22Rv1 (cell line): Measurements from ENCODE around the gene IL31.

ENCODE experiments used
- H3K27ac ChIP-seq: fragments of 450-650 bp; 2 replicates; pipeline ENCODE4 v1.5.1; 2017
- CTCF ChIP-seq: fragments of 450-650 bp; IDR thresholded peaks from 2 replicates; pipeline ENCODE4 v1.5.1; 2017; ENCODE audit warnings: mild to moderate bottlenecking
- ZFX ChIP-seq: fragments of 450-650 bp; IDR thresholded peaks from 2 replicates; pipeline ENCODE4 v1.6.1; 2017; ENCODE audit warnings: antibody characterized with exemption, borderline replicate concordance

Gene IL31

DNA sequence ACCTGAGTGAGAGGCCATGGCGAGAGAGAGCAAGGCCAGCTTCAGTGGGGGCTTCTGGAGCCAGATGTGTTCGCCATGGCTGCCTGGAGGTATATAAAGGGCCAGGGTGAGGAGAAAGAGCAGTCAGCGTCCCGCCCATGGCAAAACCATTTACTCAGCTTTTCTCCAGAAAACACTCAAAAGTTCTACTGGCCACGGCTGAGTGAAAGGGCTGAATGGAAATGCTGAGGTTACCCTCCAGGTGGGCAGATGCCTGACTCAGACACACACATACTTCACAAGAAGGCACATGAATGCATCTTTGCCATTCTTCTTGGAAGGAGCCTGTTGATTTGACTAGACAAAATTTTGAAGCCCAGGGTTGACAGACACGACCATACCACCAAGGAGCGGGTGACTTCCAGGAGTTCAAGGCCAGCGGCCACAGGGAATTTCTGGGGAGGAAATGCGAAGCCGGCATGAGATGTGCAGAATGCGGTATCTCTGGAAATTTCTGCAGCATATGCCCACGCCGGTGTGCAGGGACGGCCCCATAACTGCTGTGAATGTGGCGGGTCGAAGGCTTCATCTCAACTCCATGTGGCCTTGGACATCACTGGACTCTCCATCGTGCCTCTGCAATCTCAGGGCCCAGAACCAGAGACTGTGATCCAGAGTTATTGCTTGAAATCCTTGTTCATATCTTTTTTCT is at the start of gene IL31:
IL31 (minus strand) TSS at position 67 of the 691 bp plus-strand sequence; CDS start at position 18, 49 bp downstream.
- no peak within 1 kb of the TSS for H3K27ac ChIP-seq
- TF ChIP-seq CTCF (no peak), ZFX (no peak)

GRCh38 chr12:122216445-122216844 is 42.4 kb upstream of the IL31 start:
- TF ChIP-seq ZFX (no peak), CTCF (no peak)

GRCh38 chr12:122215771-122216170 is 41.8 kb upstream of the IL31 start:
- no peak overlapping the region for H3K27ac ChIP-seq
- TF ChIP-seq ZFX (no peak), CTCF (peak; percentile 32)

More at GRCh38 chr12:122216445-122216844, 42.4 kb upstream of the IL31 start:
- H3K27ac ChIP-seq = no peak overlapping the region

- TF ChIP-seq ZFX (no peak), CTCF (no peak)
- H3K27ac ChIP-seq = peak overlapping the region; percentile 1; the same call in 1 of the 2 replicates
Observed at GRCh38 chr12:122208073-122208820, 34.2 kb upstream of the IL31 start.

- TF ChIP-seq ZFX = no peak
- TF ChIP-seq CTCF = no peak
- no peak overlapping the region; the same call in 1 of the 2 replicates for H3K27ac ChIP-seq
Observed at GRCh38 chr12:122207391-122207790, 33.4 kb upstream of the IL31 start.

DNA sequence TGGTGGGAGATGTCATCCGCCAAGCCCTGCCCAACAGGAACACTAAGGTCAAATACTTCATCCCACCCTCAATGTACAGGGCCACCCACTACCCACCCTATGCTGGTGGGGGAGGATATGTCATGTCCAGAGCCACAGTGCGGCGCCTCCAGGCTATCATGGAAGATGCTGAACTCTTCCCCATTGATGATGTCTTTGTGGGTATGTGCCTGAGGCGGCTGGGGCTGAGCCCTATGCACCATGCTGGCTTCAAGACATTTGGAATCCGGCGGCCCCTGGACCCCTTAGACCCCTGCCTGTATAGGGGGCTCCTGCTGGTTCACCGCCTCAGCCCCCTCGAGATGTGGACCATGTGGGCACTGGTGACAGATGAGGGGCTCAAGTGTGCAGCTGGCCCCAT is 33.0 kb upstream of the IL31 start:
- TF ChIP-seq CTCF (no peak), ZFX (no peak)
- H3K27ac ChIP-seq = no peak overlapping the region; the same call in 1 of the 2 replicates
